Gastrocnemius medialis (tissue), 4 donors: ENCODE results near the gene SNAI1.

Source experiments
- CTCF ChIP-seq, 5 experiments: fragments of 450-650 bp in 3 of 5; fragments of 200-600 bp in 2 of 5; sonication (generic) in 2 of 5; IDR thresholded peaks in 4 of 5; conservative IDR thresholded peaks in 1 of 5; 1 replicate in 4 of 5; 2 replicates in 1 of 5; pipeline ENCODE4 v1.5.1; 2016 to 2019; ENCODE audit warnings: antibody characterized with exemption in 5 of 5, mild to moderate bottlenecking in 3 of 5, moderate library complexity in 3 of 5
- POLR2A ChIP-seq, 2 donors: fragments of 450-650 bp; IDR thresholded peaks; one replicate each; pipeline ENCODE4 v1.6.1; 2017; ENCODE audit warnings: antibody characterized with exemption in 2 of 2, mild to moderate bottlenecking in 2 of 2, moderate library complexity in 2 of 2

GRCh38 chr20:50022676-50023075 lies 39.9 kb downstream of the SNAI1 start:
- no peak for TF ChIP-seq POLR2A (IDR thresholded peaks at IDR 0.05)
- TF ChIP-seq CTCF (IDR thresholded peaks at IDR 0.05 in 4 of 5, conservative IDR thresholded peaks at IDR 0.05 in 1 of 5) = no peak
